D341Med (cell line): ENCODE data around the gene GK.
A peak's percentile ranks its signal among the peaks of the same experiment; 100 is the strongest.
"Not testable (repeated sequence)": the region's sequence is repeated elsewhere in the genome, so short reads cannot be mapped to it uniquely, and the experiment has no call there.

Experiments used
- DNase-seq: peaks from one replicate; pipeline ENCODE4 v3.0.0; 2012; ENCODE audit warnings: low spot score

GK gene

GRCh38 chrX:30653415-30654131, at the start of gene GK:
GK (plus strand) TSS chrX:30653423; CDS start chrX:30653538, 115 bp downstream.
- DNase-seq, result peak; percentile 38

- no peak for DNase-seq
Measured at GRCh38 chrX:30607155-30607554, 46.1 kb upstream of the GK start.

- DNase-seq, result no peak
Measured at GRCh38 chrX:30610026-30610425, 43.2 kb upstream of the GK start.

- DNase-seq, result no peak
Measured at GRCh38 chrX:30612250-30612655, 41.0 kb upstream of the GK start.

- no peak for DNase-seq
Measured at GRCh38 chrX:30613721-30614120, 39.5 kb upstream of the GK start.

- no peak for DNase-seq
Measured at GRCh38 chrX:30615229-30615628, 38.0 kb upstream of the GK start.

GRCh38 chrX:30618160-30618765, 35.0 kb upstream of the GK start:
- DNase-seq, result no peak

GRCh38 chrX:30620125-30620524, 33.1 kb upstream of the GK start:
- DNase-seq, result no peak

GRCh38 chrX:30620980-30621618, 32.1 kb upstream of the GK start:
- DNase-seq, result no peak

- DNase-seq, result no peak
Measured at GRCh38 chrX:30622361-30622760, 30.9 kb upstream of the GK start.

GRCh38 chrX:30626402-30626801, 26.8 kb upstream of the GK start:
- DNase-seq, result no peak

- no peak for DNase-seq
Measured at GRCh38 chrX:30627818-30628652, 25.2 kb upstream of the GK start.

GRCh38 chrX:30634070-30634469, 19.2 kb upstream of the GK start:
- DNase-seq, result not testable (repeated sequence)

- DNase-seq, result peak; percentile 29
Measured at GRCh38 chrX:30635630-30636029, 17.6 kb upstream of the GK start.

GRCh38 chrX:30637874-30638815, 15.1 kb upstream of the GK start:
- DNase-seq, result no peak

- not testable (repeated sequence) for DNase-seq
Measured at GRCh38 chrX:30639702-30640101, 13.5 kb upstream of the GK start.

- no peak for DNase-seq
Measured at GRCh38 chrX:30642642-30643041, 10.6 kb upstream of the GK start.

GRCh38 chrX:30643313-30643821, 9.9 kb upstream of the GK start:
- no peak for DNase-seq

- DNase-seq, result no peak
Measured at GRCh38 chrX:30649859-30650258, 3.4 kb upstream of the GK start.

- DNase-seq, result peak; percentile 92
Measured at GRCh38 chrX:30652527-30653414, 452 bp upstream of the GK start.
